22Rv1 (cell line): Measurements from ENCODE around the gene RNF41.

Experiments used
- CTCF ChIP-seq: fragments of 450-650 bp; IDR thresholded peaks from 2 replicates; pipeline ENCODE4 v1.5.1; 2017; ENCODE audit warnings: mild to moderate bottlenecking
- ZFX ChIP-seq: fragments of 450-650 bp; IDR thresholded peaks from 2 replicates; pipeline ENCODE4 v1.6.1; 2017; ENCODE audit warnings: antibody characterized with exemption, borderline replicate concordance

GRCh38 chr12:56260380-56260779, 38.7 kb upstream of the RNF41 start:
- no peak for TF ChIP-seq CTCF
- no peak for TF ChIP-seq ZFX
